HG02798 (cell line): ENCODE results near the gene CFAP46.
"Not testable (repeated sequence)": the region's sequence is repeated elsewhere in the genome, so short reads cannot be mapped to it uniquely, and the experiment has no call there.

Experiments used
- ATAC-seq: cut with Tn5 transposase; IDR thresholded peaks from one replicate; pipeline ENCODE4 v1.9.1; 2021; ENCODE audit warnings: mild to moderate bottlenecking; ENCODE audit not compliant: unreplicated experiment, poor library complexity

CFAP46 gene

GRCh38 chr10:132784866-132785722 is 157.3 kb downstream of the CFAP46 start:
- no peak for ATAC-seq

- no peak for ATAC-seq
These were observed 158.2 kb downstream of the CFAP46 start for GRCh38 chr10:132783940-132784865.

GRCh38 chr10:132783165-132783939 is 159.0 kb downstream of the CFAP46 start:
- no peak for ATAC-seq

- no peak for ATAC-seq
These were observed 160.8 kb downstream of the CFAP46 start for GRCh38 chr10:132781556-132781955.

- no peak for ATAC-seq
These were observed 162.0 kb downstream of the CFAP46 start for GRCh38 chr10:132780356-132780755.

- no peak for ATAC-seq
These were observed 162.6 kb downstream of the CFAP46 start for GRCh38 chr10:132779549-132780294.

- ATAC-seq: no peak
These were observed 164.9 kb downstream of the CFAP46 start for GRCh38 chr10:132777441-132777840.

- ATAC-seq: no peak
These were observed 165.5 kb downstream of the CFAP46 start for GRCh38 chr10:132776821-132777220.

GRCh38 chr10:132776186-132776585 is 166.2 kb downstream of the CFAP46 start:
- ATAC-seq: no peak

GRCh38 chr10:132774902-132775863 is 167.2 kb downstream of the CFAP46 start:
- ATAC-seq: no peak

- ATAC-seq: no peak
These were observed 168.0 kb downstream of the CFAP46 start for GRCh38 chr10:132774181-132774901.

GRCh38 chr10:132772816-132773215 is 169.6 kb downstream of the CFAP46 start:
- not testable (repeated sequence) for ATAC-seq

- ATAC-seq: no peak
These were observed 172.0 kb downstream of the CFAP46 start for GRCh38 chr10:132770061-132771021.

GRCh38 chr10:132768346-132769248 is 173.8 kb downstream of the CFAP46 start:
- ATAC-seq: no peak

- no peak for ATAC-seq
These were observed 176.1 kb downstream of the CFAP46 start for GRCh38 chr10:132766291-132766690.

GRCh38 chr10:132765435-132765834 is 176.9 kb downstream of the CFAP46 start:
- ATAC-seq: no peak
